ENCODE results near the gene MGMT. TPM values are rescaled to one million over a fixed set of nuclear protein-coding genes. Genes with fewer than 3 reads are reported as not detected.
A peak's percentile ranks its signal among the peaks of the same experiment; 100 is the strongest.

Gene MGMT
- total RNA-seq, 8 experiments from 2014 or later = 11.4 to 25.8 (median 18.2) TPM

- Histone ChIP-seq H3K27ac (no peak overlapping the region), H3K4me1 (replicated peaks in 1 of 2) (peaks cover 0 to 14% of the 10 kb centered on the region in 2 donors), H3K4me3 (no peak overlapping the region)
- ATAC-seq (replicated peaks in 6 of 8) = no peak
- in situ Hi-C loops (cut with MboI; ENCODE audit: low pct_unique_long_range_greater_than_20kb in 2 of 9, low sequenced_read_pairs in 9 of 9, unreplicated experiment in 9 of 9) = no loop called here
- WGBS, 10 experiments = 40 to 93% (median 67%) methylated on average over 1 to 4 of the region's 5 CpGs; no CpG with 5 or more reads in 3 of the 10 experiments
These were observed 35.4 kb downstream of the MGMT start for GRCh38 chr10:129502448-129502847.

GRCh38 chr10:129505500-129506075 lies 38.5 kb downstream of the MGMT start:
- ATAC-seq (replicated peaks in 6 of 8) = no peak
- Histone ChIP-seq H3K4me1 (replicated peaks in 1 of 2) (peaks cover 0 to 14% of the 10 kb centered on the region in 2 donors), H3K4me3 (no peak overlapping the region), H3K27ac (no peak overlapping the region)
- WGBS, 10 experiments = 0 to 80% (median 33%) methylated on average over 1 to 3 of the region's 4 CpGs; no CpG with 5 or more reads in 1 of the 10 experiments
- in situ Hi-C loops (cut with MboI; ENCODE audit: low pct_unique_long_range_greater_than_20kb in 2 of 9, low sequenced_read_pairs in 9 of 9, unreplicated experiment in 9 of 9) = no loop called here

GRCh38 chr10:129506101-129506797 lies 39.2 kb downstream of the MGMT start:
- 60 to 100% (median 85%) methylated on average over 1 to 10 of the region's 14 CpGs for WGBS, 10 experiments
- Histone ChIP-seq H3K27ac (no peak overlapping the region), H3K4me3 (no peak overlapping the region), H3K4me1 (replicated peaks in 1 of 2) (peaks cover 0 to 14% of the 10 kb centered on the region in 2 donors)
- ATAC-seq (replicated peaks in 6 of 8) = no peak
- in situ Hi-C loops (cut with MboI; ENCODE audit: low pct_unique_long_range_greater_than_20kb in 2 of 9, low sequenced_read_pairs in 9 of 9, unreplicated experiment in 9 of 9) = no loop called here

- Histone ChIP-seq H3K4me1 (replicated peaks in 1 of 2) (peaks cover 0 to 12% of the 10 kb centered on the region in 2 donors), H3K4me3 (no peak overlapping the region), H3K27ac (no peak overlapping the region)
- 40 to 100% (median 97%) methylated on average over 1 to 8 of the region's 12 CpGs; no CpG with 5 or more reads in 2 of the 10 experiments for WGBS, 10 experiments
- peak in 2 of 8 experiments; percentile 17 to 19 for ATAC-seq (replicated peaks in 6 of 8)
- in situ Hi-C loops (cut with MboI; ENCODE audit: low pct_unique_long_range_greater_than_20kb in 2 of 9, low sequenced_read_pairs in 9 of 9, unreplicated experiment in 9 of 9) = no loop called here
These were observed 40.3 kb downstream of the MGMT start for GRCh38 chr10:129507216-129507889.

GRCh38 chr10:129509155-129509554 lies 42.1 kb downstream of the MGMT start:
- no peak overlapping the region for H3K27ac ChIP-seq
- no peak for ATAC-seq (replicated peaks in 6 of 8)
- in situ Hi-C loops (cut with MboI; ENCODE audit: low pct_unique_long_range_greater_than_20kb in 2 of 9, low sequenced_read_pairs in 9 of 9, unreplicated experiment in 9 of 9) = no loop called here
- no peaks in the 10 kb centered on the region for H3K4me1 ChIP-seq (replicated peaks in 1 of 2)
- 80 to 100% (median 96%) methylated on average over 1 to 10 of the region's 12 CpGs; no CpG with 5 or more reads in 2 of the 10 experiments for WGBS, 10 experiments
- no peak overlapping the region for H3K4me3 ChIP-seq

- H3K4me3 ChIP-seq = no peak overlapping the region
- WGBS, 10 experiments = 0 to 100% (median 69%) methylated on average over 1 to 4 of the region's 8 CpGs; no CpG with 5 or more reads in 2 of the 10 experiments
- ATAC-seq (replicated peaks in 6 of 8) = no peak
- in situ Hi-C loops (cut with MboI; ENCODE audit: low pct_unique_long_range_greater_than_20kb in 2 of 9, low sequenced_read_pairs in 9 of 9, unreplicated experiment in 9 of 9) = no loop called here
- H3K4me1 ChIP-seq (replicated peaks in 1 of 2) = no peaks in the 10 kb centered on the region
- H3K27ac ChIP-seq = no peak overlapping the region
These were observed 42.8 kb downstream of the MGMT start for GRCh38 chr10:129509835-129510234.

GRCh38 chr10:129511086-129511485 lies 44.0 kb downstream of the MGMT start:
- Histone ChIP-seq H3K4me1 (replicated peaks in 1 of 2) (no peaks in the 10 kb centered on the region), H3K4me3 (no peak overlapping the region), H3K27ac (no peak overlapping the region)
- in situ Hi-C loops (cut with MboI; ENCODE audit: low pct_unique_long_range_greater_than_20kb in 2 of 9, low sequenced_read_pairs in 9 of 9, unreplicated experiment in 9 of 9) = no loop called here
- 40 to 100% (median 85%) methylated on average over 1 to 7 of the region's 13 CpGs; no CpG with 5 or more reads in 3 of the 10 experiments for WGBS, 10 experiments
- no peak for ATAC-seq (replicated peaks in 6 of 8)

GRCh38 chr10:129511758-129512157 lies 44.7 kb downstream of the MGMT start:
- Histone ChIP-seq H3K27ac (no peak overlapping the region), H3K4me3 (no peak overlapping the region), H3K4me1 (replicated peaks in 1 of 2) (peaks cover 0 to 2% of the 10 kb centered on the region in 2 donors)
- ATAC-seq (replicated peaks in 6 of 8) = no peak
- WGBS, 10 experiments = 40 to 98% (median 92%) methylated on average over 1 to 9 of the region's 12 CpGs; no CpG with 5 or more reads in 6 of the 10 experiments
- in situ Hi-C loops (cut with MboI; ENCODE audit: low pct_unique_long_range_greater_than_20kb in 2 of 9, low sequenced_read_pairs in 9 of 9, unreplicated experiment in 9 of 9) = no loop called here

GRCh38 chr10:129513312-129513711 lies 46.3 kb downstream of the MGMT start:
- in situ Hi-C loops (cut with MboI; ENCODE audit: low pct_unique_long_range_greater_than_20kb in 2 of 9, low sequenced_read_pairs in 9 of 9, unreplicated experiment in 9 of 9) = no loop called here
- Histone ChIP-seq H3K27ac (no peak overlapping the region), H3K4me3 (no peak overlapping the region), H3K4me1 (replicated peaks in 1 of 2) (peaks cover 0 to 2% of the 10 kb centered on the region in 2 donors)
- ATAC-seq (replicated peaks in 6 of 8) = no peak
- 40 to 100% (median 74%) methylated on average over 1 to 5 of the region's 8 CpGs; no CpG with 5 or more reads in 4 of the 10 experiments for WGBS, 10 experiments

- in situ Hi-C loops (cut with MboI; ENCODE audit: low pct_unique_long_range_greater_than_20kb in 2 of 9, low sequenced_read_pairs in 9 of 9, unreplicated experiment in 9 of 9) = no loop called here
- H3K27ac ChIP-seq = no peak overlapping the region
- H3K4me3 ChIP-seq = no peak overlapping the region
- ATAC-seq (replicated peaks in 6 of 8) = no peak
- H3K4me1 ChIP-seq (replicated peaks in 1 of 2) = peaks cover 0 to 2% of the 10 kb centered on the region in 2 donors
- WGBS, 10 experiments = 60 to 100% (median 91%) methylated on average over 2 to 9 of the region's 22 CpGs
These were observed 47.8 kb downstream of the MGMT start for GRCh38 chr10:129514568-129515451.

GRCh38 chr10:129516846-129517679 lies 50.0 kb downstream of the MGMT start:
- H3K27ac ChIP-seq = no peak overlapping the region
- peaks cover 0 to 2% of the 10 kb centered on the region in 2 donors for H3K4me1 ChIP-seq (replicated peaks in 1 of 2)
- WGBS, 10 experiments = 76 to 93% (median 89%) methylated on average over 2 to 15 of the region's 26 CpGs; no CpG with 5 or more reads in 3 of the 10 experiments
- in situ Hi-C loops (cut with MboI; ENCODE audit: low pct_unique_long_range_greater_than_20kb in 2 of 9, low sequenced_read_pairs in 9 of 9, unreplicated experiment in 9 of 9) = no loop called here
- no peak overlapping the region for H3K4me3 ChIP-seq
- no peak for ATAC-seq (replicated peaks in 6 of 8)

- in situ Hi-C loops (cut with MboI; ENCODE audit: low pct_unique_long_range_greater_than_20kb in 2 of 9, low sequenced_read_pairs in 9 of 9, unreplicated experiment in 9 of 9) = no loop called here
- no peak overlapping the region for H3K4me3 ChIP-seq
- H3K4me1 ChIP-seq (replicated peaks in 1 of 2) = peaks cover 0 to 2% of the 10 kb centered on the region in 2 donors
- no peak overlapping the region for H3K27ac ChIP-seq
- ATAC-seq (replicated peaks in 6 of 8) = peak in 3 of 8 experiments; percentile 54 to 95 (median 89)
- WGBS, 10 experiments = 67 to 97% (median 82%) methylated on average over 2 to 8 of the region's 10 CpGs; no CpG with 5 or more reads in 2 of the 10 experiments
These were observed 50.6 kb downstream of the MGMT start for GRCh38 chr10:129517680-129518057.
